SK-N-SH treated with all-trans-retinoic acid at 6 μM for 48 hours (cell line): Measurements from ENCODE around the gene PLBD1.

Source experiments
- ATAC-seq: fragments of 200-7000 bp; cut with Tn5 transposase; 3 replicates; pipeline ENCODE4 v1.9.1; 2020; ENCODE audit warnings: mild to moderate bottlenecking, moderate library complexity
- ARNTL ChIP-seq: fragments of 450-650 bp; formaldehyde crosslinking; IDR thresholded peaks from 2 replicates; pipeline ENCODE4 v1.5.0; 2020; ENCODE audit warnings: low read depth, mild to moderate bottlenecking, moderate library complexity, borderline replicate concordance
- BACH2 ChIP-seq: fragments of 250-450 bp; sonication (Bioruptor Pico); IDR thresholded peaks from 2 replicates; pipeline ENCODE4 v1.9.0; 2021; ENCODE audit warnings: mild to moderate bottlenecking, borderline replicate concordance
- CREB5 ChIP-seq: fragments of 250-450 bp; sonication (Bioruptor Pico); IDR thresholded peaks from 2 replicates; pipeline ENCODE4 v1.5.1; 2020; ENCODE audit warnings: low read depth, mild to moderate bottlenecking, moderate library complexity
- CSDC2 ChIP-seq: fragments of 250-450 bp; sonication (Bioruptor Pico); IDR thresholded peaks from 2 replicates; pipeline ENCODE4 v1.5.0; 2020; ENCODE audit warnings: mild to moderate bottlenecking, moderate library complexity
- CSRNP3 ChIP-seq: fragments of 250-450 bp; sonication (Bioruptor Pico); IDR thresholded peaks from 2 replicates; pipeline ENCODE4 v1.5.1; 2021; ENCODE audit warnings: mild to moderate bottlenecking, moderate library complexity
- ESRRG ChIP-seq: fragments of 250-450 bp; sonication (Bioruptor Pico); IDR thresholded peaks from 2 replicates; pipeline ENCODE4 v1.6.1; 2021; ENCODE audit warnings: mild to moderate bottlenecking
- GLIS3 ChIP-seq: fragments of 250-450 bp; sonication (Bioruptor Pico); IDR thresholded peaks from 2 replicates; pipeline ENCODE4 v1.5.0; 2020; ENCODE audit warnings: mild to moderate bottlenecking, moderate library complexity
- ISL1 ChIP-seq: fragments of 250-450 bp; sonication (Bioruptor Pico); IDR thresholded peaks from 2 replicates; pipeline ENCODE4 v2.1.2; 2022; ENCODE audit warnings: mild to moderate bottlenecking, moderate library complexity
- OSR1 ChIP-seq: fragments of 250-450 bp; sonication (Bioruptor Pico); IDR thresholded peaks from 2 replicates; pipeline ENCODE4 v1.8.0; 2022; ENCODE audit warnings: moderate library complexity, mild to moderate bottlenecking, inconsistent platforms
- PATZ1 ChIP-seq: fragments of 250-450 bp; sonication (Bioruptor Pico); IDR thresholded peaks from 2 replicates; pipeline ENCODE4 v1.8.0; 2020; ENCODE audit warnings: mild to moderate bottlenecking, moderate library complexity, borderline replicate concordance
- POU6F1 ChIP-seq: fragments of 250-450 bp; sonication (Bioruptor Pico); IDR thresholded peaks from 2 replicates; pipeline ENCODE4 v1.8.0; 2021; ENCODE audit warnings: low read depth, mild to moderate bottlenecking, moderate library complexity, borderline replicate concordance
- PPARA ChIP-seq: fragments of 250-450 bp; sonication (Bioruptor Pico); IDR thresholded peaks from 2 replicates; pipeline ENCODE4 v1.5.0; 2020; ENCODE audit warnings: mild to moderate bottlenecking, borderline replicate concordance
- RARB ChIP-seq: fragments of 250-450 bp; sonication (Bioruptor Pico); IDR thresholded peaks from 2 replicates; pipeline ENCODE4 v1.8.0; 2021; ENCODE audit warnings: mild to moderate bottlenecking, moderate library complexity
- SNAI2 ChIP-seq: fragments of 250-450 bp; sonication (Bioruptor Pico); IDR thresholded peaks from 2 replicates; pipeline ENCODE4 v1.5.0; 2020; ENCODE audit warnings: mild to moderate bottlenecking, moderate library complexity
- TCF4 ChIP-seq: fragments of 250-450 bp; sonication (Bioruptor Pico); IDR thresholded peaks from 2 replicates; pipeline ENCODE4 v1.8.0; 2021; ENCODE audit warnings: mild to moderate bottlenecking, moderate library complexity, borderline replicate concordance
- TOX ChIP-seq: fragments of 250-450 bp; sonication (Bioruptor Pico); IDR thresholded peaks from 2 replicates; pipeline ENCODE4 v1.8.0; 2021; ENCODE audit warnings: mild to moderate bottlenecking, moderate library complexity, borderline replicate concordance
- ZC3H10 ChIP-seq: fragments of 250-450 bp; sonication (Bioruptor Pico); IDR thresholded peaks from 2 replicates; pipeline ENCODE4 v1.5.1; 2021; ENCODE audit warnings: mild to moderate bottlenecking, moderate library complexity
- ZNF565 ChIP-seq: fragments of 450-650 bp; formaldehyde crosslinking; conservative IDR thresholded peaks from 2 replicates; pipeline ENCODE4 v1.5.0; 2020; ENCODE audit warnings: low read depth, mild to moderate bottlenecking, moderate library complexity
- ZNF70 ChIP-seq: fragments of 450-650 bp; formaldehyde crosslinking; IDR thresholded peaks from 2 replicates; pipeline ENCODE4 v1.5.0; 2020; ENCODE audit warnings: mild to moderate bottlenecking, moderate library complexity
- ZNF8 ChIP-seq: fragments of 450-650 bp; formaldehyde crosslinking; IDR thresholded peaks from 2 replicates; pipeline ENCODE4 v1.5.0; 2020; ENCODE audit warnings: mild to moderate bottlenecking, moderate library complexity

Gene PLBD1

GRCh38 chr12:14482886-14483285 lies 84.8 kb downstream of the PLBD1 start:
- TF ChIP-seq ZNF565: no peak
- TF ChIP-seq ARNTL (CRISPR knock-in tag): no peak
- no peak for TF ChIP-seq GLIS3
- no peak for TF ChIP-seq ISL1
- TF ChIP-seq TCF4 (CRISPR knock-in tag): no peak
- TF ChIP-seq ZNF70 (CRISPR knock-in tag): no peak
- no peak for TF ChIP-seq CREB5 (CRISPR knock-in tag)
- TF ChIP-seq RARB (CRISPR knock-in tag): no peak
- no peak for TF ChIP-seq BACH2 (CRISPR knock-in tag)
- TF ChIP-seq PATZ1: no peak
- TF ChIP-seq PPARA: no peak
- no peak for TF ChIP-seq CSRNP3 (CRISPR knock-in tag)
- no peak for TF ChIP-seq TOX (CRISPR knock-in tag)
- ATAC-seq: no peak

- TF ChIP-seq CREB5 (CRISPR knock-in tag) (no peak), CSRNP3 (CRISPR knock-in tag) (no peak), POU6F1 (CRISPR knock-in tag) (no peak), ESRRG (CRISPR knock-in tag) (no peak), SNAI2 (CRISPR knock-in tag) (no peak), PATZ1 (no peak), TOX (CRISPR knock-in tag) (no peak), ZNF8 (CRISPR knock-in tag) (no peak), ZNF70 (CRISPR knock-in tag) (no peak), OSR1 (CRISPR knock-in tag) (no peak), ISL1 (no peak), CSDC2 (CRISPR knock-in tag) (no peak), ARNTL (CRISPR knock-in tag) (no peak), ZNF565 (no peak), ZC3H10 (CRISPR knock-in tag) (no peak), RARB (CRISPR knock-in tag) (no peak), BACH2 (CRISPR knock-in tag) (no peak)
- ATAC-seq: no peak
These were observed 85.3 kb downstream of the PLBD1 start for GRCh38 chr12:14482361-14482760.
